ENCODE data around the gene PRSS22.

The PRSS22 gene

GRCh38 chr16:2836646-2837508 is 21.1 kb downstream of the PRSS22 start:
- Histone ChIP-seq H3K27me3 (ENCODE audit: low read length) (no peaks in the 10 kb centered on the region), H4K20me1 (ENCODE audit: low read depth, low read length) (no peaks in the 10 kb centered on the region), H3K9ac (ENCODE audit: low read length) (no peak overlapping the region), H3K4me2 (ENCODE audit: low read depth, low read length, poor library complexity, severe bottlenecking) (no peak overlapping the region), H3K36me3 (ENCODE audit: low read length) (no peaks in the 10 kb centered on the region), H3K4me3 (ENCODE audit: insufficient read depth, low read length, poor library complexity, severe bottlenecking) (no peak overlapping the region), H3K9me3 (ENCODE audit: insufficient read depth, low read length) (no peaks in the 10 kb centered on the region), H3K79me2 (ENCODE audit: insufficient read depth, low read length) (no peaks in the 10 kb centered on the region), H3K27ac (ENCODE audit: low read depth, low read length) (no peak overlapping the region), H3K9me2 (replicated peaks; ENCODE audit: insufficient read depth, low read length) (no peaks in the 10 kb centered on the region), H2AFZ (ENCODE audit: low read depth, low read length, severe bottlenecking) (no peak overlapping the region), H3F3A (ENCODE audit: insufficient read depth) (no peaks in the 10 kb centered on the region)
- TF ChIP-seq CTCF (IDR thresholded peaks at IDR 0.05; ENCODE audit: insufficient read depth, low read length, poor library complexity, severe bottlenecking) (no peak), EZH2phosphoT487 (conservative IDR thresholded peaks at IDR 0.05; ENCODE audit: low read length) (no peak)

- Histone ChIP-seq H4K20me1 (ENCODE audit: low read depth, low read length) (no peaks in the 10 kb centered on the region), H2AFZ (ENCODE audit: low read depth, low read length, severe bottlenecking) (no peak overlapping the region), H3K27ac (ENCODE audit: low read depth, low read length) (no peak overlapping the region), H3K4me3 (ENCODE audit: insufficient read depth, low read length, poor library complexity, severe bottlenecking) (no peak overlapping the region), H3K79me2 (ENCODE audit: insufficient read depth, low read length) (no peaks in the 10 kb centered on the region), H3K27me3 (ENCODE audit: low read length) (no peaks in the 10 kb centered on the region), H3K9me2 (replicated peaks; ENCODE audit: insufficient read depth, low read length) (no peaks in the 10 kb centered on the region), H3K36me3 (ENCODE audit: low read length) (no peaks in the 10 kb centered on the region), H3K9me3 (ENCODE audit: insufficient read depth, low read length) (no peaks in the 10 kb centered on the region), H3K4me2 (ENCODE audit: low read depth, low read length, poor library complexity, severe bottlenecking) (no peak overlapping the region), H3K9ac (ENCODE audit: low read length) (no peak overlapping the region), H3F3A (ENCODE audit: insufficient read depth) (no peaks in the 10 kb centered on the region)
- TF ChIP-seq EZH2phosphoT487 (conservative IDR thresholded peaks at IDR 0.05; ENCODE audit: low read length) (no peak), CTCF (IDR thresholded peaks at IDR 0.05; ENCODE audit: insufficient read depth, low read length, poor library complexity, severe bottlenecking) (no peak)
Measured at GRCh38 chr16:2835638-2836493, 22.1 kb downstream of the PRSS22 start.

- H2AFZ ChIP-seq (ENCODE audit: low read depth, low read length, severe bottlenecking): no peak overlapping the region
- H3K79me2 ChIP-seq (ENCODE audit: insufficient read depth, low read length): no peaks in the 10 kb centered on the region
- H3F3A ChIP-seq (ENCODE audit: insufficient read depth): no peaks in the 10 kb centered on the region
- no peaks in the 10 kb centered on the region for H3K9me3 ChIP-seq (ENCODE audit: insufficient read depth, low read length)
- TF ChIP-seq EZH2phosphoT487 (conservative IDR thresholded peaks at IDR 0.05; ENCODE audit: low read length) (no peak), CTCF (IDR thresholded peaks at IDR 0.05; ENCODE audit: insufficient read depth, low read length, poor library complexity, severe bottlenecking) (no peak)
- no peak overlapping the region for H3K9ac ChIP-seq (ENCODE audit: low read length)
- no peaks in the 10 kb centered on the region for H4K20me1 ChIP-seq (ENCODE audit: low read depth, low read length)
- H3K27me3 ChIP-seq (ENCODE audit: low read length): no peaks in the 10 kb centered on the region
- H3K9me2 ChIP-seq (replicated peaks; ENCODE audit: insufficient read depth, low read length): no peaks in the 10 kb centered on the region
- no peak overlapping the region for H3K4me3 ChIP-seq (ENCODE audit: insufficient read depth, low read length, poor library complexity, severe bottlenecking)
- H3K27ac ChIP-seq (ENCODE audit: low read depth, low read length): no peak overlapping the region
- no peaks in the 10 kb centered on the region for H3K36me3 ChIP-seq (ENCODE audit: low read length)
- no peak overlapping the region for H3K4me2 ChIP-seq (ENCODE audit: low read depth, low read length, poor library complexity, severe bottlenecking)
Measured at GRCh38 chr16:2834968-2835367, 23.0 kb downstream of the PRSS22 start.

All from SU-DHL-6 (cell line).